ENCODE measurements around the gene AKIRIN1.
"Not testable (repeated sequence)": the region's sequence is repeated elsewhere in the genome, so short reads cannot be mapped to it uniquely, and the experiment has no call there.

The AKIRIN1 gene

GRCh38 chr1:39046613-39047210 lies 55.6 kb downstream of the AKIRIN1 start:
- no peak for DNase-seq

- no peak for DNase-seq
Measured at GRCh38 chr1:39047374-39048229, 56.5 kb downstream of the AKIRIN1 start.

GRCh38 chr1:39048745-39049370 lies 57.8 kb downstream of the AKIRIN1 start:
- no peak for DNase-seq

GRCh38 chr1:39050001-39050400 lies 58.9 kb downstream of the AKIRIN1 start:
- DNase-seq = no peak

GRCh38 chr1:39051193-39051850 lies 60.2 kb downstream of the AKIRIN1 start:
- DNase-seq = not testable (repeated sequence)

- DNase-seq = no peak
Measured at GRCh38 chr1:39051956-39052355, 60.9 kb downstream of the AKIRIN1 start.

GRCh38 chr1:39055213-39055710 lies 64.2 kb downstream of the AKIRIN1 start:
- not testable (repeated sequence) for DNase-seq
